ENCODE measurements around the gene XPO5.
"Not testable (repeated sequence)": the region's sequence is repeated elsewhere in the genome, so short reads cannot be mapped to it uniquely, and the experiment has no call there.

XPO5 gene

DNA sequence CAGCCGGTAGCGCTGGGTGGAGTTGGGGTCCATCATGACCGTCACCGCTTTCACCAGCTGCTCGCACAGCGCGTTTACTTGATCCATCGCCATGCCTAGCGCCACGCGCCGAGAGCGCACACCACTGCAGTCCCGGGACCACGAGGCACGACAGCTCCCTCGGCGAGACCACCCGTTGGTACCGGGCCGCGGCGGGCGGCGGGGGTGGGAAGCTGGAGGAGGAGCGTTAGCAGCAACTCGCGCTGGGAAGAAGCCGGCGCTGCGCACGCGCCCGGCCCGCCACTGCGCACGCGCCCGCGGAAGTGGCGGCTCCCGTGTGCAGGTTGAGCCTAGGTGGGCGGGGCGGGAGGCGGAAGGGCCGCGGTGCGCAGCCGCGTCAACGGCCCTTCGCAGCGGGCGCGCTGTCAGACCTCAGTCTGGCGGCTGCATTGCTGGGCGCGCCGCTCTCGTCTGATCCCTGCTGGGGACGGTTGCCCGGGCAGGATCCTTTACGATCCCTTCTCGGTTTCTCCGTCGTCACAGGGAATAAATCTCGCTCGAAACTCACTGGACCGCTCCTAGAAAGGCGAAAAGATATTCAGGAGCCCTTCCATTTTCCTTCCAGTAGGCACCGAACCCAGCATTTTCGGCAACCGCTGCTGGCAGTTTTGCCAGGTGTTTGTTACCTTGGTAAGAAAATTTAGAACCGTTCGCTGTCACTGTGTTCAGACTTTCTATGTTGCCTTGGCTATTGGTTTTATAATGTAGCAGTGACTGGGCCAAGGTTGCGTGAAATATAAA is at the start of gene XPO5, which contains the start of gene POLH:
TSS of gene XPO5 (minus strand) at position 267 of the 780 bp plus-strand sequence. CDS start at position 93, 174 bp downstream.
TSS of gene POLH (plus strand) at position 414 of the 780 bp plus-strand sequence. CDS start 6,135 bp downstream, outside the sequence.
- in situ Hi-C loops (cut with HindIII; ENCODE audit: low sequenced_read_pairs): loop anchor here (5.0 kb wide), 1 partner anchor 54 kb away; no protein-coding TSS in a partner anchor

- in situ Hi-C loops (cut with HindIII; ENCODE audit: low sequenced_read_pairs): no loop called here
Observed at GRCh38 chr6:43625393-43625992, 49.7 kb upstream of the XPO5 start.

DNA sequence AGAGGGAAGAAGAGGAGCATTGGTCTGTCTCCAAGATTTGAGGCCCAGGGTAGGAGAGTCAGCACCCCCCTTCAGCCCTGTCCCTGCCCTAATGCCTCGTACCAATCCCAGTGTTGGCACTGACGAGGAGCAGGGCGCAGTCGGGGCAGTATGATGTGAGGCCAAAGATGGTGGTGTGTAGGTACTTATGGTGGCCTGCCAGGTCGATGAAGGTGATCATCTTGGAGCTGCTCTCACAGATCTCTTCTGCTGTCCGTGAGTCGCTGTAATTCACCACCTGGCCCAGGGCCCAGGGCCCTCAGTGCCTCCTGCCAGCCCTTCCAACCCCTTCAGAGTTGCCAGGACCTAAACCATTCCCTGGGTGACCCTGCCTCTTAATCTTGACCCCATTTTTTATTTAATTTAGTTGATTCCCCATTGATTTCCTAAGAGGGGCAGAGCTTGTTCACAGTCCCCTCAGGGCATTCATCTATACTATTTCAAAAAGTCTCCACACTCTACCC is 49.0 kb upstream of the XPO5 start:
- in situ Hi-C loops (cut with HindIII; ENCODE audit: low sequenced_read_pairs): no loop called here

DNA sequence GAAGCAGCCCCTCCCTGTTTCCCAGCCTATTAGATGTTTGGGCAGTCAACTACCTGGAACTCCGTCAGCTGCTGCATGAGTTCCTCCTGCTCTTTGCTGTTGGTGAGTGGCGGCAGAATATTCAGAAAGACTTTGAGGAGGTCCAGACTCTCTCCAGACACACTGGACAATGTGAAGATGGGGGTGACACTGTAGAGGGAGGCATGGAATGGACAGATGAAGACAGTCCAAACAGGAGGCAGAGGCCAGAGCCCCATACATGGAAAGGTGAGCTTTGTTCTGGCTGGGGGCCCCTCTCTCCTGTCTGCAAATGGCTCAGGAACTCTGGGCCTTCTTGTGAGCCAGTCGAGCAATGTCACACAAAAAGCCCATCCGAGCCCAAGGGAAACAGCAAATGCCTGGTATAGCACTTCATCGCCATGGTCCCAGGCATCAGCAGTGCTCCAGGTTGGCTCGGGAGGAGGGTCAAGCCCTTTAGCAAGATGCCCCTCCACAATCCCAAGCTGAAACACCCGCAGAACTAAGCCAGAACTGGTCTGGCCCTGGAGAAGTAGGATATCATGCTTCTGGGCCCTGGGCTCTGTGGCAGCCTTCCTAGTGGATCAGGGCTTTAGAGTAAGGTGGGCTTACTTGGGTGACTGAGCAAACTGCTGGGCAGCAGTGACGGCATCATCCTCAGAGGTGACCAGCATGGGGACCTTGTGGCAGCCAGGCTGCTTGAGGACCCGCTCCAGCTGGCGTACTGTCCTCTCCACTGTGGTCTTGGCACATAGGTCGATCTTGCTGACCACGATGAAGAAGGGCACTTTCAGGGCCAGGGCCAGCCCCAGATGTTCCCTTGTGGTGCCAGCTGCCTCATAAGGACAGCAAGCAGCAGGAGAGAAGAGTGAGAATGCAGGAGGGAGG is 48.3 kb upstream of the XPO5 start:
- in situ Hi-C loops (cut with HindIII; ENCODE audit: low sequenced_read_pairs): no loop called here

DNA sequence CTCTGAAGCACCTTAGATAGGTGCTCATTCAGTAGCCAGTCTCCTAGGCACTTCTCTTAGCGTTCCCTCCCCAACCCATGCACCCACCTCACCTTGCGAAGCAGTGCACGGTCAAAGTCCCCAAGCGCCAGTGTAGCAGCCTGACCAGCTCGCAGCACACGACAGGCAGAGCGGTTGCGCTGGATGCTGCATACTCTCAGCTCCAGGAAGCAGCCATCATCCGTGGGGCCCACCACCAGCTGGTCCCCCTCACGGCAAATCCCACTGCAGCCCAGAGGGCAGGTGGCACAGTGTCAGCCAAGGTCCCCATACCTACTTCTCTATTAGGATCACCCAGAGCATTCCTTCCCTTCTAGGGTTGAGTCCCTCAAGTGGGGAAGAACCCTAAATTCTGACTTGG is 46.7 kb upstream of the XPO5 start:
- in situ Hi-C loops (cut with HindIII; ENCODE audit: low sequenced_read_pairs): no loop called here

DNA sequence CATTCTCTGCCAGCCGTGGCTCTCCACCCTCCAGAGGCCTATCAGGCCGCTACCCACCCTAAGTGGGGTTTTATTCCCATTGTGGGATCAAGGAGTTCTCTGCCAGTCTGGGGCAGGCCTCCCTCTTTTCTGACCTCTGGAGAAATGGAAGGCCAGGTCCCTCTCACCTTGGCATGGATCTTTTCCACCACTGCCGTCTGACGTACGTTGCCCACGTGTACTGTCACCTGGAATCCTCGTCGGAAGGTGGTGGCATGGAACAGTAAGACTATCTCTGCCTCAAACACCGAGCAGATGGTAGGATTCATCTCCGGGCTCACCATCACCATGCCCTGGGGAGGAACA is 46.0 kb upstream of the XPO5 start:
- in situ Hi-C loops (cut with HindIII; ENCODE audit: low sequenced_read_pairs): no loop called here

DNA sequence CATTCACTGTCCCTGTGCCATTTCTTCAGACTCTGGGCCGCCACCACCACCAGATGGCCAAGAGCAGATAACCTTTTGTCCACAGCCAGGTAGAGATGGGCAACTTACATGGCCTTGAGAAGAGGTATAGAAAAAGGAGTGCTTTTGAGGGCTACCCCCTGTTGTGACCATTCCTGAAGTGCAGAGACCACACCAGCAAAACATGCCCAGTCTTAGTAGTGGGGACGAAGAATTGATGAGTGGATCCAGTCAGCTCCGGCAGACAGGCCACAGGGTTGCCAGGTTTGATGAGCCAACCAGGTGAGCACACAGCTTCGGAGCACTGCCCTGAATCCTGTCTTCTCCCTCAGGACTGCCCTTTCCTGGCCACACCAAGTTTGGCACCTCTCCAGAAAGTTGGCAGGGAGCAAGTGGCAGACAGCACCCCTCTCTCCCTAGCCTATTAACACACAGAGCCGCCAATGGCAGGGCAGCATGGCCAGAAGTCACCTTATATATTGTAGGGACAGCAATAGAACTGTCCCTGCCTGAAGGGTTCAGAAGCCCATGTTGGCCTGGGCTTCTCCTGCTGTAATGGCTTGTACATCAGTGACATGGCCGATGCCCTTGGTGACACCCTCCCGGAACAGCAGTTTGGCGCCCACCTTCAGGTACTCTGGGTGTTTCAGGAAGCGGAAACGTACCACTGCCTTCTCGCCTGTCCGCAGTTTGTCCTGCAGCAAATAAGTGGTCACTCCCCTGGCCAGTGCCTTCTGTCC is 45.4 kb upstream of the XPO5 start:
- in situ Hi-C loops (cut with HindIII; ENCODE audit: low sequenced_read_pairs): no loop called here

DNA sequence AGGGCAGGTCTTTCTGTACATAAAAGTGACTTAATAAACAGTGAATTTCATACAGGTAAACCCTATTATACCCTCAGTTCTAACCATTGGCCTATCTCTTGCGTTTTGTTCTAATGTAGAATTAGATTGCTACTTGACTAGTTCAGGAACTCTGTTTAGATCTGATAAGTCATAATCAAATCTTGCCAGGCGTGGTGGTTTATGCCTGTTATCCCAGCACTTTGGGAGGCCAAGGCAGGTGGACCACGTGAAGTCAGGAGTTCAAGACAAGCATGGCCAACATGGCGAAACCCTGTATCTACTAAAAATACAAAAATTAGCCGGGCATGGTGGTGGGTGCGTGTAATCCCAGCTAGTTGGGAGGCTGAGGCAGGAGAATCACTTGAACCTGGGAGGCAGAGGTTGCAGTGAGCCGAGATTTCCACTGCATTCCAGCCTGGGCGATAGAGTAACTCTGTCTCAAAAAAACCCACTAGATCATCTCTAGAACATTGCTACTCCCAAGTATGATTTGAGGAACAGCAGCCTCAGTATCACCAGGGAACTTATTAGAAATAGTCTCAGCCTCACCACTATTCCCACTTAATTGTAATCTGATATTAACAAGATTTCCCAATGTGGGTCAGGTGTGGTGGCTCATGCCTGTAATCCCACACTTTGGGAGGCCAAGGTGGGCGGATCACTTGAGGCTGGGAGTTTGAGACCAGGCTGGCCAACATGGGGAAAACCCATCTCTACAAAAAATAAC is 41.1 kb upstream of the XPO5 start:
- in situ Hi-C loops (cut with HindIII; ENCODE audit: low sequenced_read_pairs): loop anchor here (10.0 kb wide), 1 partner anchor 62 kb away; no protein-coding TSS in a partner anchor

DNA sequence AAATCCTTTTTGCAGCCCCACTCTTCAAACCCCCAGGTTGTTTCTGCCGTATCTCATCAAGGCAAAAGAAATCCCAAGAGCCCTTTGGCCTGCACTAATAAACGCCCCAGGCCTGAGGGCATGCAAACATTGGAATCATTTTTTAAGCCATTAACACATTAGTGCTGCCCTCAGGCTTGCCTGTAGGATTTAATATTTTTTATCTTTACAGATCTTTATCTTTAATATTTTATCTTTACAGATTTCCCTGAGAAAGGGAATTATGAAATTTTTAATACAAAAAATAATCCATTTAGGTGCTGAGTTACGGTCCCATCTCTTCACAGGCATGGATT is 38.5 kb upstream of the XPO5 start:
- in situ Hi-C loops (cut with HindIII; ENCODE audit: low sequenced_read_pairs): loop anchor here (10.0 kb wide), 1 partner anchor 60 kb away; no protein-coding TSS in a partner anchor

GRCh38 chr6:43613721-43614395 is 38.0 kb upstream of the XPO5 start:
- in situ Hi-C loops (cut with HindIII; ENCODE audit: low sequenced_read_pairs): loop anchor here (10.0 kb wide), 1 partner anchor 59 kb away; no protein-coding TSS in a partner anchor

DNA sequence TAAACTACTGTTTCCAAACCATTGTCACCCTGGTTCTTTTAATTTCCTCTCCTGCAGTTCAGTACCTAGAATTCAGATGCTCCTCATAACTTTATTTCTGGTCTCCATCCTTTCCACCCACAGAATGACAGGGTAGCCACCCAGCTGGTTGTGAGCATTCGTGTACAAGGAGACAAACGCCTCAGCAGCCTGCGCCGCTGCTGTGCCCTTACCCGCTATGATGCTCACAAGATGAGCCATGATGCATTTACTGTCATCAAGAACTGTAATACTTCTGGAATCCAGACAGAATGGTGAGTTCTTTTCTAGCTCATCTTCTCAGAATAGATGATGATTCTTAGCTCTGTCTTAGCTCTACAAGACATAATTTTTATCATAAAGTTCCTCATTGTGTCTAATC is 34.6 kb upstream of the XPO5 start:
- in situ Hi-C loops (cut with HindIII; ENCODE audit: low sequenced_read_pairs): loop anchor here (10.0 kb wide), 1 partner anchor 56 kb away; no protein-coding TSS in a partner anchor

DNA sequence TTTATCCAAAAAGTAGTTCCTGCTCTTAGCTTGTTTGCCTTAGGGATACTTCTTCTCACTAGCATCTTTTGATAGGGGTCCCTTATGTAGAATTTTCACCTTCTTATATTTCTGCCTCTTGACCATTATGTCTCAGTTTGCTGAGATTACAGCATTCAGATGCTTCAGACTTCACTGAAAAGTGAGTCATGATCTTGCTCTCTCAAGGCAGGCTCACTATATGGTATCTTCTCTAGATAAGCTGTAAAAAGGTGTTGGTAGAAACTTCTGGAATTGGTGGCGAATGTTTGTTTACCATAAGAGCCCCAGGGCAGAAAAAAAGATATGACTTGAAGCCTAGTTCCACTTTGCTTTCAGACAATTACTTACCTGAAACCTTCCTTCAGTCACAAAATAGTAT is 33.6 kb upstream of the XPO5 start:
- in situ Hi-C loops (cut with HindIII; ENCODE audit: low sequenced_read_pairs): no loop called here

GRCh38 chr6:43608807-43609206 is 33.0 kb upstream of the XPO5 start:
- in situ Hi-C loops (cut with HindIII; ENCODE audit: low sequenced_read_pairs): no loop called here

DNA sequence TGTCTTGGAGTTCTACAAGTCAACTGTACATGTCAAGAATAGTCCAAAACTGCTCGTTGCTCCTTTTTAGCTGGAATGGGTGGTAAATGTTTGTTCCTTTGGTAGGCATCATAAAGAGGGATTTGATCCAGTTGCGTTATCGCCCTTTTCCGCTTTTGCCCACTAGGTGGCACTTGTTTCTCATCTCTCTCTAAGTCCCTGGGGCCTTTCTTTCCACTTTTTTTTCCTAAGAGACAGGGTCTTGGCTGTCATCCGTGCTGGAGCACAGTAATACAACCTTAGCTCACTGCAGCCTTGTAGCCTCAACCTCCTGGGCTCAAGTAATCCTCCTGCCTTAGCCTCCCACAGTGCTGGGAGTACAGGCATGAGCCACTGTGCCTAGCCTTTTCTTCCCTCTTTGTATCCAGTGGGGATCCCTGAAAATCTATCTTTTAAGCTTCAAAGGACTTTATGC is 32.5 kb upstream of the XPO5 start:
- in situ Hi-C loops (cut with HindIII; ENCODE audit: low sequenced_read_pairs): no loop called here

DNA sequence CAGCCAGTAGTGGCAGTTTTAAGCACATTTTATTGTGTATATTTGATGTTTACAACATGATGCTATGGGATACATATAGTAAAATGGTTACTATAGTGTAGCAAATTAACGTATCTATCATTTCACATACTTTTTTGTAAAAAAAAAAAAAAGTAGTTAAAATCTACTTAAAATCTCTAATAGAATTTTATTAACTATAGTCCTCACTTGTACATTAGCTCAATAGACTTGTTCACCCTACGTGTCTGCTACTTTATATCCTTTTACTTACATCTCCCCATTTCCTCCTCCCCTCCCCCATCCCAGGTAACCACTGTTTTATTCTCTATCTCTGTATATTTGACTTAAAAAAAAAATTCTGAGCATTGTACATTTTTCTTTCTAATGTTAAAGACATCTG is 30.2 kb upstream of the XPO5 start:
- in situ Hi-C loops (cut with HindIII; ENCODE audit: low sequenced_read_pairs): no loop called here

- in situ Hi-C loops (cut with HindIII; ENCODE audit: low sequenced_read_pairs): no loop called here
Observed at GRCh38 chr6:43604174-43604573, 28.3 kb upstream of the XPO5 start.

DNA sequence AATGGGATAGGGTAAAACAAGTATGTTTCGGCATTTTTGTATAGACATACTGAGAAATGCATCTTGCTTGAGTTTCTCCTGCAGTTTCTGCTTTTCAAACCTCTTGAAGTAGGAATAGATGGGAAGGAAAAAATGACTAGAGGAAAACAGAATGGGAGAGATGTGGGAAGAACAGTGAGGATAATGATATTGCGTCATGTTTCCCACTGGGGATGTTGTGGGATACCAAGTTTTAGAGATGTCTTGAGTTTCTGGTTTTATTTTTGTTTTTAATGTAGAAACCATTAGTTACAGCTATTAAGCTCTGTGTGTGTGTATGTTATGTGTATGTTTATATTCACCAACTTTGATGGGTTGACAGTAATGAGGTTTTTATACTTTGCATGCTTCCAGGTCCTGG is 24.8 kb upstream of the XPO5 start:
- in situ Hi-C loops (cut with HindIII; ENCODE audit: low sequenced_read_pairs): no loop called here

- in situ Hi-C loops (cut with HindIII; ENCODE audit: low sequenced_read_pairs): loop anchor here (5.0 kb wide), 1 partner anchor 78 kb away; no protein-coding TSS in a partner anchor
Observed at GRCh38 chr6:43593938-43594337, 18.1 kb upstream of the XPO5 start.

DNA sequence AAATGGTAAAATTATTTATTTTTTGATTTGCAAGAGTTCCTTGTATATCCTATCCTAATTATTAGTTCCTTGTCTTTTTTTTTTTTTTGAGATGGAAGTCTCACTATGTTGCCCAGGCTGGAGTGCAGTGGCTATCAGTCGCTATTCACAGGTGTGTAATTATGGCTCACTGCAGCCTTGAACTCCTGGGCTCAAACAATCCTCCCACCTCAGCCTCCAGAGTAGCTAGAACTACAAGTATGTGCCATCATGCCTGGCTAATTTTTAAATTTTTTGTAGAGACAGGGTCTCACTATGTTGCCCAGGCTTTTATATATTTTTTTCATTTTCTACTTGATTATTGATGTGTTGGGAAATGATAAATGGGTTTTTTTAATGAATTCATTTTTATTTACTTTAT is 13.7 kb upstream of the XPO5 start:
- in situ Hi-C loops (cut with HindIII; ENCODE audit: low sequenced_read_pairs): not testable (repeated sequence)
